Thyroid gland (tissue), 4 donors: ENCODE data around the gene RHBDL1. TPM values are rescaled to one million over a fixed set of nuclear protein-coding genes. Genes with fewer than 3 reads are reported as not detected.

Source experiments
- DNase-seq, 2 donors: peaks; one replicate each; pipeline ENCODE4 v3.0.0-alpha.2; 2019
- H3K27ac ChIP-seq, 3 donors: fragments of 200-600 bp; sonication (generic); 1 replicate in 2 of 3; 2 replicates in 1 of 3; pipeline ENCODE4 v1.5.1; 2016 to 2019; ENCODE audit warnings: mild to moderate bottlenecking in 1 of 3, moderate library complexity in 1 of 3
- H3K27me3 ChIP-seq: fragments of 200-600 bp; sonication (generic); one replicate; pipeline ENCODE4 v1.5.1; 2019
- H3K36me3 ChIP-seq, 2 donors: fragments of 200-600 bp; sonication (generic); one replicate each; pipeline ENCODE4 v1.5.1; 2016 to 2019
- H3K4me1 ChIP-seq, 2 donors: fragments of 200-600 bp; sonication (generic); one replicate each; pipeline ENCODE4 v1.5.1; 2017 to 2019
- H3K4me3 ChIP-seq, 3 donors: fragments of 200-600 bp; sonication (generic); replicated peaks in 1 of 3; 1 replicate in 2 of 3; 2 replicates in 1 of 3; pipeline ENCODE4 v1.5.1; 2016; ENCODE audit warnings: mild to moderate bottlenecking in 1 of 3
- H3K9me3 ChIP-seq: fragments of 200-600 bp; sonication (generic); one replicate; pipeline ENCODE4 v1.5.1; 2017
- CTCF ChIP-seq, 6 experiments: fragments of 200-600 bp in 3 of 6; fragments of 450-650 bp in 3 of 6; sonication (generic) in 3 of 6; IDR thresholded peaks; one replicate each; pipeline ENCODE4 v1.5.1; 2016 to 2019; ENCODE audit warnings: antibody characterized with exemption in 6 of 6, mild to moderate bottlenecking in 2 of 6, inconsistent platforms in 1 of 6, moderate library complexity in 1 of 6
- POLR2A ChIP-seq, 2 donors: fragments of 450-650 bp; IDR thresholded peaks; one replicate each; pipeline ENCODE4 v1.6.1; 2017; ENCODE audit warnings: antibody characterized with exemption in 2 of 2, mild to moderate bottlenecking in 2 of 2, moderate library complexity in 1 of 2
- whole genome bisulfite sequencing, 2 donors: methylation state at CpG; one replicate each; pipeline ENCODE4 v1.1.5; 2017; 5-methylcytosine and 5-hydroxymethylcytosine counted together
- intact Hi-C: fragments of 100-400 bp; cut with DNase I; formaldehyde crosslinking; loops from one replicate; pipeline ENCODE4 v1.15.1; 2023
- total RNA-seq, 4 donors: library from RNA; depleted of rRNA; stranded (reverse); fragments of >200 nt; gene quantifications; one replicate each; pipeline ENCODE4 v1.2.3, GENCODE V29; 2016

RHBDL1 gene
- total RNA-seq, 4 donors from 2014 or later: 0.27 to 0.63 (median 0.56) TPM; not detected in 1

- Histone ChIP-seq H3K4me1 (peaks cover 0 to 14% of the 10 kb centered on the region in 2 donors), H3K9me3 (no peaks in the 10 kb centered on the region), H3K27ac (no peak overlapping the region), H3K36me3 (no peaks in the 10 kb centered on the region), H3K27me3 (peaks cover 23% of the 10 kb centered on the region), H3K4me3 (no peak overlapping the region)
- TF ChIP-seq CTCF (IDR thresholded peaks at IDR 0.05): no peak
- no peak for TF ChIP-seq POLR2A (IDR thresholded peaks at IDR 0.05)
- 60 to 84% methylated on average over 1 to 6 of the region's 12 CpGs for WGBS, 2 donors
- DNase-seq: no peak
- intact Hi-C loops: loop anchor here (10.0 kb wide), 1 partner anchor 491 kb away; no protein-coding TSS in a partner anchor
Measured at GRCh38 chr16:703406-703805, 27.9 kb downstream of the RHBDL1 start.

GRCh38 chr16:704047-704446, 28.6 kb downstream of the RHBDL1 start:
- TF ChIP-seq POLR2A (IDR thresholded peaks at IDR 0.05) (no peak), CTCF (IDR thresholded peaks at IDR 0.05) (no peak)
- Histone ChIP-seq H3K36me3 (no peaks in the 10 kb centered on the region), H3K27me3 (peaks cover 23% of the 10 kb centered on the region), H3K27ac (no peak overlapping the region), H3K4me3 (no peak overlapping the region), H3K9me3 (no peaks in the 10 kb centered on the region), H3K4me1 (peaks cover 0 to 14% of the 10 kb centered on the region in 2 donors)
- intact Hi-C loops: loop anchor here (10.0 kb wide), 1 partner anchor 491 kb away; no protein-coding TSS in a partner anchor
- no peak for DNase-seq
- WGBS, 2 donors: 58 to 84% methylated on average over 4 to 5 of the region's 7 CpGs

- TF ChIP-seq CTCF (IDR thresholded peaks at IDR 0.05) (no peak), POLR2A (IDR thresholded peaks at IDR 0.05) (no peak)
- no peak for DNase-seq
- Histone ChIP-seq H3K27me3 (peaks cover 23% of the 10 kb centered on the region), H3K9me3 (no peaks in the 10 kb centered on the region), H3K4me3 (no peak overlapping the region), H3K27ac (no peak overlapping the region), H3K36me3 (no peaks in the 10 kb centered on the region), H3K4me1 (peaks cover 0 to 14% of the 10 kb centered on the region in 2 donors)
- WGBS, 2 donors: 11 to 38% methylated on average over 6 to 8 of the region's 50 CpGs
- intact Hi-C loops: loop anchor here (10.0 kb wide), 1 partner anchor 490 kb away; no protein-coding TSS in a partner anchor
Measured at GRCh38 chr16:704552-705380, 29.3 kb downstream of the RHBDL1 start.

GRCh38 chr16:705431-706188, 30.1 kb downstream of the RHBDL1 start, which contains the start of gene FBXL16:
Gene FBXL16, minus strand, starts transcription at chr16:705801. Its CDS starts 8,396 bp downstream, at chr16:697405.
- Histone ChIP-seq H3K4me1 (peaks cover 0 to 14% of the 10 kb centered on the region in 2 donors), H3K27me3 (peaks cover 23% of the 10 kb centered on the region), H3K4me3 (no peak within 1 kb of the TSS), H3K9me3 (no peaks in the 10 kb centered on the region), H3K36me3 (no peaks in the 10 kb centered on the region), H3K27ac (no peak within 1 kb of the TSS)
- no peak for TF ChIP-seq CTCF (IDR thresholded peaks at IDR 0.05)
- no peak for TF ChIP-seq POLR2A (IDR thresholded peaks at IDR 0.05)
- intact Hi-C loops: loop anchor here (10.0 kb wide), 1 partner anchor 489 kb away; no protein-coding TSS in a partner anchor
- WGBS, 2 donors: 0% methylated on average over 6 to 7 of the region's 115 CpGs
- DNase-seq: no peak
